Mesendoderm (in vitro differentiated cells): Measurements from ENCODE around the gene VIPR2.

Experiments
- DNase-seq: peaks from one replicate; pipeline ENCODE4 v3.0.0; 2013
- H2AK5ac ChIP-seq: 2 replicates; pipeline ENCODE4 v1.6.1; 2013; ENCODE audit warnings: low read length, inconsistent platforms
- H2BK120ac ChIP-seq: 2 replicates; pipeline ENCODE4 v1.6.1; 2013; ENCODE audit warnings: low read depth, mild to moderate bottlenecking, low read length, moderate library complexity, mixed read lengths
- H2BK15ac ChIP-seq: replicated peaks from 2 replicates; pipeline ENCODE4 v1.6.1; 2013; ENCODE audit warnings: low read depth, mild to moderate bottlenecking, moderate library complexity
- H2BK5ac ChIP-seq: 2 replicates; pipeline ENCODE4 v1.6.1; 2013; ENCODE audit warnings: low read length, inconsistent platforms
- H3K18ac ChIP-seq: 2 replicates; pipeline ENCODE4 v1.6.1; 2013; ENCODE audit warnings: mild to moderate bottlenecking, low read length, mixed read lengths
- H3K23ac ChIP-seq: one replicate; pipeline ENCODE4 v1.6.1; 2013; ENCODE audit warnings: low read length
- H3K27ac ChIP-seq: 2 replicates; pipeline ENCODE4 v1.5.1; 2013; ENCODE audit warnings: low read depth, mild to moderate bottlenecking, inconsistent platforms, low read length, moderate library complexity
- H3K27me3 ChIP-seq: 2 replicates; pipeline ENCODE4 v1.6.1; 2013; ENCODE audit warnings: low read length, control low read depth, mild to moderate bottlenecking, inconsistent platforms; ENCODE audit not compliant: insufficient read depth, poor library complexity
- H3K36me3 ChIP-seq: 2 replicates; pipeline ENCODE4 v1.6.1; 2013; ENCODE audit warnings: low read length, inconsistent platforms; ENCODE audit not compliant: control insufficient read depth, insufficient read depth
- H3K4ac ChIP-seq: one replicate; pipeline ENCODE4 v1.6.1; 2013; ENCODE audit warnings: low read depth, mild to moderate bottlenecking, low read length, moderate library complexity
- H3K4me1 ChIP-seq: 2 replicates; pipeline ENCODE4 v1.6.1; 2013; ENCODE audit warnings: low read depth, low read length, inconsistent platforms; ENCODE audit not compliant: control insufficient read depth
- H3K4me2 ChIP-seq: 2 replicates; pipeline ENCODE4 v1.6.1; 2013; ENCODE audit warnings: low read length
- H3K4me3 ChIP-seq: 2 replicates; pipeline ENCODE4 v1.5.1; 2013; ENCODE audit warnings: mild to moderate bottlenecking, low read length
- H3K56ac ChIP-seq: one replicate; pipeline ENCODE4 v1.6.1; 2013; ENCODE audit warnings: low read length
- H3K79me1 ChIP-seq: 2 replicates; pipeline ENCODE4 v1.6.1; 2013; ENCODE audit warnings: low read length, inconsistent platforms
- H3K79me2 ChIP-seq: 2 replicates; pipeline ENCODE4 v1.6.1; 2013; ENCODE audit warnings: mild to moderate bottlenecking, low read length; ENCODE audit not compliant: control insufficient read depth, insufficient read depth
- H3K9ac ChIP-seq: 2 replicates; pipeline ENCODE4 v1.6.1; 2013; ENCODE audit warnings: low read length, inconsistent platforms
- H4K5ac ChIP-seq: one replicate; pipeline ENCODE4 v1.6.1; 2013; ENCODE audit warnings: low read length
- H4K8ac ChIP-seq: one replicate; pipeline ENCODE4 v1.6.1; 2013; ENCODE audit warnings: low read depth, mild to moderate bottlenecking, control low read depth, low read length, moderate library complexity
- WGBS: extraction: QIAGEN DNeasy Blood & Tissue Kit; methylation state at CpG from one replicate; pipeline ENCODE4 v1.1.7; 2013; ENCODE audit warnings: low lambda C conversion rate, missing lambda C conversion rate; ENCODE audit not compliant: insufficient coverage; ENCODE audit errors: extremely low coverage; 5-methylcytosine and 5-hydroxymethylcytosine counted together

VIPR2 gene

GRCh38 chr7:159113056-159113455 lies 31.6 kb downstream of the VIPR2 start:
- Histone ChIP-seq H4K5ac (no peak overlapping the region), H3K79me2 (no peaks in the 10 kb centered on the region), H2AK5ac (no peak overlapping the region), H2BK5ac (no peak overlapping the region), H3K56ac (no peak overlapping the region), H3K4me1 (no peaks in the 10 kb centered on the region), H3K27ac (no peak overlapping the region), H3K79me1 (no peaks in the 10 kb centered on the region), H3K4me3 (no peak overlapping the region), H3K4ac (no peak overlapping the region), H4K8ac (no peak overlapping the region), H3K9ac (no peak overlapping the region), H3K36me3 (no peaks in the 10 kb centered on the region), H3K23ac (no peak overlapping the region), H2BK15ac (no peak overlapping the region), H3K27me3 (no peaks in the 10 kb centered on the region), H2BK120ac (no peak overlapping the region), H3K4me2 (no peak overlapping the region), H3K18ac (no peak overlapping the region)
- WGBS = no CpG with 5 or more reads among the region's 8 CpGs
- DNase-seq = no peak

- no peaks in the 10 kb centered on the region for H3K36me3 ChIP-seq
- no peak overlapping the region for H4K8ac ChIP-seq
- no peaks in the 10 kb centered on the region for H3K79me2 ChIP-seq
- peaks cover under 1% of the 10 kb centered on the region for H3K4me1 ChIP-seq
- no peak overlapping the region for H4K5ac ChIP-seq
- no peak overlapping the region for H3K56ac ChIP-seq
- no peak overlapping the region for H2AK5ac ChIP-seq
- H3K4me2 ChIP-seq = no peak overlapping the region
- H3K4ac ChIP-seq = no peak overlapping the region
- H3K18ac ChIP-seq = no peak overlapping the region
- no peak overlapping the region for H2BK120ac ChIP-seq
- H3K4me3 ChIP-seq = no peak overlapping the region
- no peak overlapping the region for H2BK15ac ChIP-seq
- no peak overlapping the region for H3K23ac ChIP-seq
- no CpG with 5 or more reads among the region's 48 CpGs for WGBS
- H2BK5ac ChIP-seq = no peak overlapping the region
- no peak overlapping the region for H3K9ac ChIP-seq
- DNase-seq = no peak
- no peaks in the 10 kb centered on the region for H3K79me1 ChIP-seq
- no peak overlapping the region for H3K27ac ChIP-seq
- no peaks in the 10 kb centered on the region for H3K27me3 ChIP-seq
Observed at GRCh38 chr7:159112136-159113011, 32.3 kb downstream of the VIPR2 start.

GRCh38 chr7:159109653-159110035 lies 35.0 kb downstream of the VIPR2 start:
- Histone ChIP-seq H2BK120ac (no peak overlapping the region), H3K23ac (no peak overlapping the region)

GRCh38 chr7:159108941-159109652 lies 35.6 kb downstream of the VIPR2 start:
- H3K79me2 ChIP-seq = no peaks in the 10 kb centered on the region
- H3K27me3 ChIP-seq = no peaks in the 10 kb centered on the region
- H3K9ac ChIP-seq = no peak overlapping the region
- H3K4me1 ChIP-seq = peaks cover 11% of the 10 kb centered on the region
- H2AK5ac ChIP-seq = no peak overlapping the region
- no CpG with 5 or more reads among the region's 9 CpGs for WGBS
- no peak overlapping the region for H3K4me2 ChIP-seq
- H3K23ac ChIP-seq = no peak overlapping the region
- H2BK15ac ChIP-seq = no peak overlapping the region
- no peak overlapping the region for H4K5ac ChIP-seq
- DNase-seq = no peak
- no peak overlapping the region for H3K4ac ChIP-seq
- no peak overlapping the region for H3K18ac ChIP-seq
- H4K8ac ChIP-seq = no peak overlapping the region
- H2BK5ac ChIP-seq = no peak overlapping the region
- no peak overlapping the region for H3K27ac ChIP-seq
- no peaks in the 10 kb centered on the region for H3K79me1 ChIP-seq
- H3K36me3 ChIP-seq = no peaks in the 10 kb centered on the region
- no peak overlapping the region for H2BK120ac ChIP-seq
- H3K4me3 ChIP-seq = no peak overlapping the region
- no peak overlapping the region for H3K56ac ChIP-seq

More at GRCh38 chr7:159109653-159110035, 35.0 kb downstream of the VIPR2 start:
- no peaks in the 10 kb centered on the region for H3K79me2 ChIP-seq
- no peak overlapping the region for H3K56ac ChIP-seq
- no peak for DNase-seq
- no peaks in the 10 kb centered on the region for H3K79me1 ChIP-seq
- no peak overlapping the region for H3K27ac ChIP-seq
- H4K5ac ChIP-seq = no peak overlapping the region
- no peaks in the 10 kb centered on the region for H3K36me3 ChIP-seq
- H3K27me3 ChIP-seq = no peaks in the 10 kb centered on the region
- H3K9ac ChIP-seq = no peak overlapping the region
- H3K4me3 ChIP-seq = no peak overlapping the region
- no peak overlapping the region for H3K4ac ChIP-seq
- H2BK15ac ChIP-seq = no peak overlapping the region
- no peak overlapping the region for H2AK5ac ChIP-seq
- H4K8ac ChIP-seq = no peak overlapping the region
- no peak overlapping the region for H3K4me2 ChIP-seq
- H3K4me1 ChIP-seq = peaks cover 11% of the 10 kb centered on the region
- H3K18ac ChIP-seq = no peak overlapping the region
- no peak overlapping the region for H2BK5ac ChIP-seq
- no CpG with 5 or more reads among the region's 10 CpGs for WGBS

- Histone ChIP-seq H3K4me2 (no peak overlapping the region), H2BK5ac (no peak overlapping the region), H4K5ac (no peak overlapping the region), H3K27me3 (no peaks in the 10 kb centered on the region), H4K8ac (no peak overlapping the region), H3K4me3 (no peak overlapping the region), H3K4ac (no peak overlapping the region), H2AK5ac (no peak overlapping the region), H3K27ac (no peak overlapping the region), H3K4me1 (peaks cover 11% of the 10 kb centered on the region), H3K18ac (no peak overlapping the region), H2BK120ac (no peak overlapping the region), H3K56ac (no peak overlapping the region), H3K9ac (no peak overlapping the region), H3K36me3 (no peaks in the 10 kb centered on the region), H3K79me1 (no peaks in the 10 kb centered on the region), H3K23ac (no peak overlapping the region), H2BK15ac (no peak overlapping the region), H3K79me2 (no peaks in the 10 kb centered on the region)
- DNase-seq = no peak
- no CpG with 5 or more reads among the region's 2 CpGs for WGBS
Observed at GRCh38 chr7:159108491-159108890, 36.2 kb downstream of the VIPR2 start.
